HG03025 (cell line): ENCODE results near the gene SLC35G6.

Experiments used
- ATAC-seq: cut with Tn5 transposase; IDR thresholded peaks from one replicate; pipeline ENCODE4 v1.9.1; 2021; ENCODE audit warnings: mild to moderate bottlenecking, moderate library complexity; ENCODE audit not compliant: unreplicated experiment, low FRiP score

SLC35G6 gene

GRCh38 chr17:7499161-7499560 is 17.9 kb downstream of the SLC35G6 start:
- ATAC-seq: no peak

- no peak for ATAC-seq
Measured at GRCh38 chr17:7501729-7502128, 20.5 kb downstream of the SLC35G6 start.

DNA sequence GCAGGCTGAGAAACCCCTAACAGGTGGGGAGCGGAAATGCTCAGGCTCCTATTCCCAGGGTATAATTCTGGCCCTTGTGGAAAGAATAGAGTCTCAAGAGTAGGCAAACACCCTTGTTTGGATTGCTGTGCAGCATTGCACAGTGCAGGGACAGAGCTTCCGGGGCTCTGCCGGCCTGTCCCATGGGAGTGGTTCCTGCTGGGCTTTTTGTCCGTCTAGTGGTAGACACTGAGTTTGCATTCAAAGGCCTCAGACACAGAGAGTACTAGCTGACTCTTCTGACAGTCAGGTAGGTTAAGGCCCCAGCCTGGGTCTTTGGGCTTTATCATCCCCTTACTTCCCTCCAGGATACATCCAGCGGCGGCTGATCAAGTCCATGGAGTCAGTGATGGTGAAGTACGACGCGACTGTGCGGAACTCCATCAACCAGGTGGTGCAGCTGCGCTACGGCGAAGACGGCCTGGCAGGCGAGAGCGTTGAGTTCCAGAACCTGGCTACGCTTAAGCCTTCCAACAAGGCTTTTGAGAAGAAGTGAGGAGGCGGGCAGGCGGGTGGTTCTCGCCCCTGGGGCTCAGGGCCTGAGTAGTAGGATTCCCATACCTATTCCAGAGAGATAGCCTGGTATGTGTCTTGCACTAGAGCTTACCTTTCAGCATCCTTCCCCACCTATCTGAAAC is 21.1 kb downstream of the SLC35G6 start:
- ATAC-seq: no peak

DNA sequence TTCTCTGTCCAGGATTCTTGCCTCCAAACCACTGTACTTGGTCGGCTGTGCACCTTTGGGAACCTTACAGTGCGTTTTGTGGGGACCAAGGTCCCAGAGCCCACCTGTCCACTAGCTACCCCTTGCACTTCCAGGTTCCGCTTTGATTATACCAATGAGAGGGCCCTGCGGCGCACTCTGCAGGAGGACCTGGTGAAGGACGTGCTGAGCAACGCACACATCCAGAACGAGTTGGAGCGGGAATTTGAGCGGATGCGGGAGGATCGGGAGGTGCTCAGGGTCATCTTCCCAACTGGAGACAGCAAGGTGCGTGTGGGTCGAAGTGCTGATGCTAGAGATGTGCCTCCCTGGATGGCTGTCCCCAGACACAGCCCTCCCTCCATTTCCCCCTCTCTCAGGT is 21.7 kb downstream of the SLC35G6 start:
- ATAC-seq: no peak

DNA sequence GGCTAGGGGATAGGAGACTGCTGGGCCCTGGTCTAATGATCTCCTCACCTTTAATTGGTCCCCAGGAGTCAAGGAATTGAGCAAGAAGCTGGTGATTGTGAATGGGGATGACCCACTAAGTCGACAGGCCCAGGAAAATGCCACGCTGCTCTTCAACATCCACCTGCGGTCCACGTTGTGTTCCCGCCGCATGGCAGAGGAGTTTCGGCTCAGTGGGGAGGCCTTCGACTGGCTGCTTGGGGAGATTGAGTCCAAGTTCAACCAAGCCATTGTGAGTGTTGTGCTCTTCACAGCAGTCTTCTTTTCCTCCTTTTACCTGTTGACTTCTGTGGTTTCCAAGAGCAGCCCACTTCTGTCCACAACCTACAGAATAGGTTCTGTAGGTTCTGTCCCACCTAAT is 22.3 kb downstream of the SLC35G6 start:
- no peak for ATAC-seq

GRCh38 chr17:7508145-7508544 is 26.9 kb downstream of the SLC35G6 start:
- no peak for ATAC-seq

- no peak for ATAC-seq
Measured at GRCh38 chr17:7508846-7509245, 27.6 kb downstream of the SLC35G6 start.

GRCh38 chr17:7509937-7510336 is 28.7 kb downstream of the SLC35G6 start:
- no peak for ATAC-seq

- no peak for ATAC-seq
Measured at GRCh38 chr17:7511108-7511507, 29.9 kb downstream of the SLC35G6 start.

- ATAC-seq: no peak
Measured at GRCh38 chr17:7512105-7512504, 30.9 kb downstream of the SLC35G6 start.

DNA sequence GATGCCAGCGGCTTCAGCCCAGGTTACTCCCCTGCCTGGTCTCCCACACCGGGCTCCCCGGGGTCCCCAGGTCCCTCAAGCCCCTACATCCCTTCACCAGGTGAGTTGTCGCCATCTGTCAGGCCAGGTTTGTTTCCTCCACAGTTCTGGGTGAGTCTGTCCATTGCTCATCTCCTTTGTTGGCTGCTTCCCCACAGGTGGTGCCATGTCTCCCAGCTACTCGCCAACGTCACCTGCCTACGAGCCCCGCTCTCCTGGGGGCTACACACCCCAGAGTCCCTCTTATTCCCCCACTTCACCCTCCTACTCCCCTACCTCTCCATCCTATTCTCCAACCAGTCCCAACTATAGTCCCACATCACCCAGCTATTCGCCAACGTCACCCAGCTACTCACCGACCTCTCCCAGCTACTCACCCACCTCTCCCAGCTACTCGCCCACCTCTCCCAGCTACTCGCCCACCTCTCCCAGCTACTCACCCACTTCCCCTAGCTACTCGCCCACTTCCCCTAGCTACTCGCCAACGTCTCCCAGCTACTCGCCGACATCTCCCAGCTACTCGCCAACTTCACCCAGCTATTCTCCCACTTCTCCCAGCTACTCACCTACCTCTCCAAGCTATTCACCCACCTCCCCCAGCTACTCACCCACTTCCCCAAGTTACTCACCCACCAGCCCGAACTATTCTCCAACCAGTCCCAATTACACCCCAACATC is 31.7 kb downstream of the SLC35G6 start:
- ATAC-seq: no peak

DNA sequence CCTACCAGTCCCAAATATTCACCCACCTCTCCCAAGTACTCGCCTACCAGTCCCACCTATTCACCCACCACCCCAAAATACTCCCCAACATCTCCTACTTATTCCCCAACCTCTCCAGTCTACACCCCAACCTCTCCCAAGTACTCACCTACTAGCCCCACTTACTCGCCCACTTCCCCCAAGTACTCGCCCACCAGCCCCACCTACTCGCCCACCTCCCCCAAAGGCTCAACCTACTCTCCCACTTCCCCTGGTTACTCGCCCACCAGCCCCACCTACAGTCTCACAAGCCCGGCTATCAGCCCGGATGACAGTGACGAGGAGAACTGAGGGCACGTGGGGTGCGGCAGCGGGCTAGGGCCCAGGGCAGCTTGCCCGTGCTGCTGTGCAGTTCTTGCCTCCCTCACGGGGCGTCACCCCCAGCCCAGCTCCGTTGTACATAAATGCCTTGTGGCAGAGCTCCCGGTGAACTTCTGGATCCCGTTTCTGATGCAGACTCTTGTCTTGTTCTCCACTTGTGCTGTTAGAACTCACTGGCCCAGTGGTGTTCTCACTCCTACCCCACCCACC is 32.7 kb downstream of the SLC35G6 start:
- ATAC-seq: no peak

DNA sequence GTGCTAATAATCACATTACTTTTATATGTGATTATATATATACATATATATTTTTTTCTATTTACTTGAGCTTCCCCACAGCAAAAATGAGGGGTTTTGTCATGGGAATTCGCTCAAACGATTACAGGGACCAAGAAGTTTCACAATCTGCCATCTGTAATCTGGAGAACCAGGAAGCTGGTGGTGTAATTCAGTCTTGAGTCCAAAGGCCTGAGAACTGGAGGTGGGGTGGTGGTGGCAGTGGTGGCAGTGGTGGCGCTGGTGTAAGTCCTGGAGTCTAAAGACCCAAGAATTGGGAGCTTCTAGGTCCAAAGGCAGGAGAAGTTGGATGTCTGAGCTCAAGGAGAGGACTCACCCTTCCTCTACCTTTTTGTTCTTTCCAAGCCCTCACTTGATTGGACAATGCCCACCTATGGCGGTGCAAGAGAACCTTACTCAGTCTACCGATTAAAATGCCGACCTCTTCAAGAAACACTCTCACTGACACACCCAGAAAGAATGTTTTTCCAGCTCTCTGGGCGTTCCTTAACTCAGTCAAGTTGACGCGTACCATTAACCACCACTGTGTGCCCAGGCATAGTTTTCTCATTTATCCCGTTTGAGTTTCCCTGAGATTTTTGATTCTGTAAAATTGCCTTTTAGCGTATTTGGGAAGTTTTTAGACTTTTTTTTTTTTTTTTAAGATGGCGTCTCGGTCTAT is 34.8 kb downstream of the SLC35G6 start:
- no peak for ATAC-seq

GRCh38 chr17:7523033-7523432 is 41.8 kb downstream of the SLC35G6 start:
- no peak for ATAC-seq

GRCh38 chr17:7528842-7529241 is 47.6 kb downstream of the SLC35G6 start:
- ATAC-seq: no peak

DNA sequence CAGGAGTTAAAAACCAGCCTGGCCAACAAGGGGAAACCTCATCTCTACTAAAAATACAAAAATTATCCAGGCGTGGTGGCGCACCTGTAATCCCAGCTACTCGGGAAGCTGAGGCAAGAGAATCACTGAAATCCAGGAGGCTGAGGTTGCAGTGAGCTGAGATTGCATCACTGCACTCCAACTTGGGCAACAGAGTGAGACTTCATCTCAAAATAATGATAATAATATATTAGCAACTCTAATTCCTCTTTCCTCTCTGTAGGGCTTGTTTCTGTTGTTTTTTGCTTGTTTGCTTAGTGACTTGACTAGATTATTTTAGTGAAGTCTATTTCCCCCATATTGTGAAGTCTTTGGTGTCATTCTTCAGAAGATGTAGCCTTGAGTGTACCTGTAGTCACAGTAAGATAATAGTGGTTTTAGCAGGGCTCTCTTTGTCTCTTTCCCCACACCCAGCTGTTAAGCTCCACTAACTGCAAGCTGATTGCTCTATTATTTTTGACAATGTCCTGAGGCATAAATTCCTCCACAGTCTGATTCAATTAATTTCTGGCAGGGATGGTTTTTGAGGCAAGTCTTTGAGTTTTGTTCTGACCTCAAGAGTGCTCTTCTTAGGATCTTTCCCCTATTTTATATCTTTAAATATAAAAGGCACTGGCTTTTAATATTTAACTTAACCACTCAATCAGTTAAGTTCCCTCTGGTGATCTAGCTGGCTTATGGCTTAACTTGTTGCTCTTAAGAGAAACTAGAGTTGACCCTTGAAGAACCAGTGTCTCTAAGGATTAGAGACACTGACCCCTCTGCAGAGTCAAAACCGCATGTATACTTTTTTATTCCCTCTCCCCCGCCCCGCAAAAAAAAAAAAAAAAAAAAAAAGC is 49.0 kb downstream of the SLC35G6 start:
- ATAC-seq: no peak
